SK-N-SH (cell line): Measurements from ENCODE around the gene BTBD6. TPM values are rescaled to one million over a fixed set of nuclear protein-coding genes. Genes with fewer than 3 reads are reported as not detected.

Experiments used
- CTCF ChIA-PET: fragments of 300-600, 350-600 bp; formaldehyde crosslinking; extraction: SDS; loops from one replicate; lab custom pipeline; 2021; lab: Yijun Ruan, JAX
- POLR2A ChIA-PET: fragments of 350-600 bp; sonication (Branson Sonifier 250); formaldehyde crosslinking; extraction: SDS; loops from one replicate; lab custom pipeline; 2020; ENCODE audit warnings: antibody characterized with exemption, inconsistent platforms; lab: Yijun Ruan, JAX
- DNase-seq: peaks from one replicate; pipeline ENCODE4 v3.0.0; 2012
- H2AFZ ChIP-seq: fragments of 200-600 bp; sonication (generic); 2 replicates; pipeline ENCODE4 v1.8.1; 2016; ENCODE audit warnings: antibody characterized with exemption, mild to moderate bottlenecking, low read depth
- H3F3A ChIP-seq: fragments of 200-600 bp; sonication (generic); replicated peaks from 2 replicates; pipeline ENCODE3; 2016; ENCODE audit warnings: antibody characterized with exemption, mild to moderate bottlenecking; ENCODE audit not compliant: insufficient read depth
- H3K27ac ChIP-seq, 2 experiments: fragments of 200-500 bp in 1 of 2; fragments of 200-600 bp in 1 of 2; sonication (Bioruptor generic) in 1 of 2; sonication (generic), shearing (Covaris generic) in 1 of 2; 2 replicates each; pipeline versions ENCODE4 v1.5.1 to v1.6.1; 2014 to 2016; ENCODE audit warnings: low read depth in 2 of 2, inconsistent platforms in 1 of 2, low read length in 1 of 2, mild to moderate bottlenecking in 1 of 2, mixed read lengths in 1 of 2
- H3K27me3 ChIP-seq: fragments of 200-600 bp; sonication (generic), shearing (Covaris generic); 2 replicates; pipeline ENCODE4 v1.6.1; 2016; ENCODE audit warnings: mixed run types; ENCODE audit not compliant: insufficient read depth
- H3K36me3 ChIP-seq, 2 experiments: fragments of 200-500 bp in 1 of 2; fragments of 200-600 bp in 1 of 2; sonication (Bioruptor generic) in 1 of 2; sonication (generic) in 1 of 2; replicated peaks in 1 of 2; 2 replicates each; pipeline versions ENCODE3 to v1.5.1; 2014 to 2016; ENCODE audit warnings: low read length in 1 of 2, mild to moderate bottlenecking in 1 of 2; ENCODE audit not compliant: insufficient read depth in 2 of 2, control insufficient read depth in 1 of 2
- H3K4me1 ChIP-seq, 2 experiments: fragments of 200-500 bp in 1 of 2; fragments of 200-600 bp in 1 of 2; sonication (Bioruptor generic) in 1 of 2; sonication (generic), shearing (Covaris generic) in 1 of 2; 2 replicates each; pipeline versions ENCODE4 v1.5.1 to v1.6.1; 2014 to 2016; ENCODE audit warnings: low read depth in 1 of 2, low read length in 1 of 2, mixed run types in 1 of 2; ENCODE audit not compliant: insufficient read depth in 2 of 2, control insufficient read depth in 1 of 2
- H3K4me2 ChIP-seq: fragments of 200-600 bp; sonication (generic), shearing (Covaris generic); 2 replicates; pipeline ENCODE4 v1.6.1; 2017; ENCODE audit warnings: mixed run types
- H3K4me3 ChIP-seq, 2 experiments: fragments of 200-500 bp in 1 of 2; fragments of 200-600 bp in 1 of 2; sonication (Bioruptor generic) in 1 of 2; sonication (generic), shearing (Covaris generic) in 1 of 2; 2 replicates each; pipeline versions ENCODE4 v1.5.1 to v1.8.1; 2014 to 2016; ENCODE audit warnings: low read depth in 2 of 2, inconsistent platforms in 1 of 2, low read length in 1 of 2, mild to moderate bottlenecking in 1 of 2, mixed read lengths in 1 of 2, moderate library complexity in 1 of 2
- H3K79me2 ChIP-seq: fragments of 200-600 bp; sonication (generic); 2 replicates; pipeline ENCODE4 v1.8.1; 2017; ENCODE audit warnings: mild to moderate bottlenecking; ENCODE audit not compliant: insufficient read depth
- H3K9ac ChIP-seq: fragments of 200-600 bp; sonication (generic); 2 replicates; pipeline ENCODE4 v1.6.1; 2017; ENCODE audit warnings: mixed run types
- H3K9me2 ChIP-seq: fragments of 200-600 bp; sonication (generic); 2 replicates; pipeline ENCODE4 v1.6.1; 2017; ENCODE audit warnings: mixed run types
- H3K9me3 ChIP-seq: fragments of 200-600 bp; sonication (generic); 2 replicates; pipeline ENCODE4 v1.6.1; 2017; ENCODE audit warnings: mixed run types, mild to moderate bottlenecking, moderate library complexity
- H4K20me1 ChIP-seq: fragments of 200-600 bp; sonication (generic); 2 replicates; pipeline ENCODE4 v1.6.1; 2017; ENCODE audit warnings: mild to moderate bottlenecking, mixed run types; ENCODE audit not compliant: insufficient read depth
- CHD2 ChIP-seq: fragments of 150-350 bp; IDR thresholded peaks from 2 replicates; pipeline ENCODE4 v1.6.1; 2018; ENCODE audit warnings: low read length; ENCODE audit not compliant: partially characterized antibody
- ELF1 ChIP-seq: IDR thresholded peaks from 2 replicates; pipeline ENCODE4 v1.4.0; 2012
- EP300 ChIP-seq, 2 experiments: IDR thresholded peaks; 2 replicates each; pipeline versions ENCODE4 v1.4.0 to v1.6.1; 2012; ENCODE audit warnings: borderline replicate concordance in 1 of 2, low read depth in 1 of 2, low read length in 1 of 2
- FOXJ3 ChIP-seq: sonication (generic); formaldehyde crosslinking; IDR thresholded peaks from 2 replicates; pipeline ENCODE4 v1.5.1; 2020; ENCODE audit warnings: mild to moderate bottlenecking, missing genetic modification reagents
- IRF3 ChIP-seq: fragments of 150-350 bp; IDR thresholded peaks from 2 replicates; pipeline ENCODE4 v1.6.1; 2016; ENCODE audit warnings: mild to moderate bottlenecking, low read depth, low read length
- JUND ChIP-seq: IDR thresholded peaks from 2 replicates; pipeline ENCODE4 v1.4.0; 2012
- MEF2A ChIP-seq: IDR thresholded peaks from 2 replicates; pipeline ENCODE4 v1.4.0; 2012; ENCODE audit warnings: low read depth, borderline replicate concordance
- NRF1 ChIP-seq: IDR thresholded peaks from 2 replicates; pipeline ENCODE4 v1.6.1; 2012; ENCODE audit warnings: low read depth, mild to moderate bottlenecking, low read length
- RAD21 ChIP-seq: IDR thresholded peaks from 2 replicates; pipeline ENCODE4 v1.6.1; 2012; ENCODE audit warnings: mild to moderate bottlenecking, low read length
- REST ChIP-seq: IDR thresholded peaks from 2 replicates; pipeline ENCODE4 v1.6.1; 2012; ENCODE audit warnings: mild to moderate bottlenecking, low read depth, low read length, moderate library complexity
- RFX5 ChIP-seq: IDR thresholded peaks from 2 replicates; pipeline ENCODE4 v1.6.1; 2012; ENCODE audit warnings: mild to moderate bottlenecking, improper control_type of control experiment, low read length
- RXRA ChIP-seq: IDR thresholded peaks from 2 replicates; pipeline ENCODE4 v1.4.0; 2012; ENCODE audit warnings: low read depth, mild to moderate bottlenecking, borderline replicate concordance
- TCF12 ChIP-seq: IDR thresholded peaks from 2 replicates; pipeline ENCODE4 v1.4.0; 2012
- USF1 ChIP-seq: IDR thresholded peaks from 2 replicates; pipeline ENCODE4 v1.4.0; 2012; ENCODE audit warnings: low read depth, borderline replicate concordance
- USF2 ChIP-seq: fragments of 150-350 bp; IDR thresholded peaks from 2 replicates; pipeline ENCODE4 v1.6.1; 2017; ENCODE audit warnings: antibody characterized with exemption, low read length, low read depth, borderline replicate concordance
- WGBS: methylation state at CpG from one replicate; pipeline ENCODE4 v1.1.6; 2017; ENCODE audit warnings: low lambda C conversion rate; 5-methylcytosine and 5-hydroxymethylcytosine counted together
- polyA plus RNA-seq, 3 experiments: library from polyadenylated mRNA; depleted of rRNA; stranded (reverse); fragments of >200 nt; gene quantifications; 2 replicates each; pipeline ENCODE4 v1.2.3, GENCODE V29; 2012

The BTBD6 gene
- polyA plus RNA-seq, 1 of the 3 experiments (the other 2 are of a cell fraction) = 20.9 TPM

GRCh38 chr14:105203701-105204100 is 44.6 kb upstream of the BTBD6 start:
- Histone ChIP-seq H4K20me1 (no peaks in the 10 kb centered on the region), H3K79me2 (no peaks in the 10 kb centered on the region), H3K4me2 (no peak overlapping the region), H3K9ac (no peak overlapping the region), H3K9me3 (no peaks in the 10 kb centered on the region), H3K4me3 (no peak overlapping the region), H3K9me2 (no peaks in the 10 kb centered on the region), H3F3A (no peaks in the 10 kb centered on the region), H3K27ac (no peak overlapping the region; a peak in 1 of 4 replicates)
- no peak for DNase-seq
- ChIA-PET CTCF (interaction anchor here (0.6 to 2.7 kb wide), 38 partner anchors 10 to 229 kb away, joined by 3 to 24 read pairs (median 3); partner anchors contain the start of gene PACS2), POLR2A (interaction anchor here (1.0 kb wide), 1 partner anchor 45 kb away, joined by 3 read pairs; the partner anchor contains the start of gene BTBD6)
- TF ChIP-seq MEF2A = no peak
- no peak for TF ChIP-seq JUND
- no peak for TF ChIP-seq USF1
- TF ChIP-seq ELF1 = no peak
- TF ChIP-seq, all 33 proteins: peak for 0
- peaks cover 0 to 73% of the 10 kb centered on the region in 2 experiments; a peak in 1 of 4 replicates for H3K4me1 ChIP-seq
- H2AFZ ChIP-seq = no peak overlapping the region
- 83% methylated on average over 5 of the region's 6 CpGs for WGBS
- no peaks in the 10 kb centered on the region for H3K27me3 ChIP-seq
- no peaks in the 10 kb centered on the region for H3K36me3 ChIP-seq

GRCh38 chr14:105204206-105204930 is 44.0 kb upstream of the BTBD6 start:
- H3K79me2 ChIP-seq = no peaks in the 10 kb centered on the region
- H3K27ac ChIP-seq = peak overlapping the region in 1 of 2 experiments; percentile 66; a peak in 1 of 4 replicates
- H2AFZ ChIP-seq = no peak overlapping the region
- H3K9me2 ChIP-seq = no peaks in the 10 kb centered on the region
- H3K4me2 ChIP-seq = no peak overlapping the region
- no peaks in the 10 kb centered on the region for H4K20me1 ChIP-seq
- POLR2A ChIA-PET = interaction anchor here (0.8 kb wide), 1 partner anchor 148 kb away, joined by 4 read pairs; no protein-coding TSS in a partner anchor
- H3K27me3 ChIP-seq = no peaks in the 10 kb centered on the region
- WGBS = 83% methylated on average over 16 of the region's 24 CpGs
- no peaks in the 10 kb centered on the region for H3F3A ChIP-seq
- H3K9me3 ChIP-seq = no peaks in the 10 kb centered on the region
- no peak overlapping the region for H3K9ac ChIP-seq
- H3K36me3 ChIP-seq = peaks cover 0 to 3% of the 10 kb centered on the region in 2 experiments
- no peak for DNase-seq
- peaks cover 0 to 76% of the 10 kb centered on the region in 2 experiments; a peak in 1 of 4 replicates for H3K4me1 ChIP-seq
- CTCF ChIA-PET = interaction anchor here (0.6 to 2.7 kb wide), 15 partner anchors 9 to 166 kb away, joined by 3 to 24 read pairs (median 5); no protein-coding TSS in a partner anchor
- H3K4me3 ChIP-seq = no peak overlapping the region
- TF ChIP-seq RAD21 (no peak), RFX5 (no peak), REST (no peak), MEF2A (no peak), USF2 (peak; percentile 26; the same call in 1 of the 2 replicates), IRF3 (no peak), TCF12 (no peak), RXRA (no peak), FOXJ3 (CRISPR knock-in tag) (no peak), EP300 (IDR thresholded peaks at IDR 0.05; ENCODE audit: borderline replicate concordance in 1 of 2, low read depth in 1 of 2, low read length in 1 of 2) (no peak), CHD2 (no peak), USF1 (peak; percentile 41; the same call in 1 of the 2 replicates), NRF1 (no peak)
